ENCODE measurements around the gene HSF5.

Gene HSF5

GRCh38 chr17:58420827-58421226 is 67.4 kb downstream of the HSF5 start:
- H3K27me3 ChIP-seq (ENCODE audit: insufficient read depth, low read depth, severe bottlenecking) = no peaks in the 10 kb centered on the region
- no peaks in the 10 kb centered on the region for H3K36me3 ChIP-seq
- no peak for TF ChIP-seq CTCF (IDR thresholded peaks at IDR 0.05; ENCODE audit: low read depth, low read length)
- no peak overlapping the region for H3K4me3 ChIP-seq (ENCODE audit: low read depth, low read length)
- DNase-seq = no peak
- no peaks in the 10 kb centered on the region for H3K9me3 ChIP-seq (ENCODE audit: severe bottlenecking)
- no peak overlapping the region for H3K27ac ChIP-seq

- Histone ChIP-seq H3K36me3 (no peaks in the 10 kb centered on the region), H3K4me3 (ENCODE audit: low read depth, low read length) (peak within 1 kb of the TSS; percentile 30), H3K27ac (peak within 1 kb of the TSS; percentile 44), H3K9me3 (ENCODE audit: severe bottlenecking) (no peaks in the 10 kb centered on the region), H3K27me3 (ENCODE audit: insufficient read depth, low read depth, severe bottlenecking) (no peaks in the 10 kb centered on the region)
- TF ChIP-seq CTCF (IDR thresholded peaks at IDR 0.05; ENCODE audit: low read depth, low read length) = peak; percentile 90
- DNase-seq = peak; percentile 99
Measured at GRCh38 chr17:58417300-58418092, 70.7 kb downstream of the HSF5 start, which contains the start of gene RNF43. RNF43 (minus strand) TSS chr17:58417534; CDS start chr17:58415577, 1,957 bp downstream.

GRCh38 chr17:58416937-58417299 is 71.3 kb downstream of the HSF5 start:
- Histone ChIP-seq H3K27ac (peak overlapping the region; percentile 44), H3K27me3 (ENCODE audit: insufficient read depth, low read depth, severe bottlenecking) (no peaks in the 10 kb centered on the region), H3K9me3 (ENCODE audit: severe bottlenecking) (no peaks in the 10 kb centered on the region), H3K36me3 (no peaks in the 10 kb centered on the region), H3K4me3 (ENCODE audit: low read depth, low read length) (peak overlapping the region; percentile 30)
- DNase-seq = no peak
- no peak for TF ChIP-seq CTCF (IDR thresholded peaks at IDR 0.05; ENCODE audit: low read depth, low read length)

- no peaks in the 10 kb centered on the region for H3K9me3 ChIP-seq (ENCODE audit: severe bottlenecking)
- H3K27ac ChIP-seq = no peak overlapping the region
- no peaks in the 10 kb centered on the region for H3K27me3 ChIP-seq (ENCODE audit: insufficient read depth, low read depth, severe bottlenecking)
- DNase-seq = no peak
- H3K36me3 ChIP-seq = no peaks in the 10 kb centered on the region
- H3K4me3 ChIP-seq (ENCODE audit: low read depth, low read length) = no peak overlapping the region
- TF ChIP-seq CTCF (IDR thresholded peaks at IDR 0.05; ENCODE audit: low read depth, low read length) = no peak
Measured at GRCh38 chr17:58416396-58416795, 71.8 kb downstream of the HSF5 start.

GRCh38 chr17:58415371-58416055 is 72.7 kb downstream of the HSF5 start:
- Histone ChIP-seq H3K9me3 (ENCODE audit: severe bottlenecking) (no peaks in the 10 kb centered on the region), H3K27ac (no peak overlapping the region), H3K27me3 (ENCODE audit: insufficient read depth, low read depth, severe bottlenecking) (no peaks in the 10 kb centered on the region), H3K4me3 (ENCODE audit: low read depth, low read length) (no peak overlapping the region), H3K36me3 (no peaks in the 10 kb centered on the region)
- DNase-seq = no peak
- no peak for TF ChIP-seq CTCF (IDR thresholded peaks at IDR 0.05; ENCODE audit: low read depth, low read length)

Measured in WERI-Rb-1 (cell line).